Central memory CD8-positive, alpha-beta T cell (primary cell): ENCODE measurements around the gene CUL4A.
A peak's percentile ranks its signal among the peaks of the same experiment; 100 is the strongest.

Experiments used
- ATAC-seq: fragments of 150-1000 bp; cut with Tn5 transposase; replicated peaks from 2 replicates; pipeline ENCODE4 v1.10.0; 2022; ENCODE audit warnings: mild to moderate bottlenecking, moderate FRiP score, moderate number of reproducible peaks; ENCODE audit not compliant: poor library complexity, severe bottlenecking; ENCODE audit errors: extremely low read depth
- DNase-seq, 2 donors: peaks; one replicate each; pipeline ENCODE4 v3.0.0; 2021; ENCODE audit warnings: low spot score in 2 of 2
- H3K27ac Mint-ChIP-seq: one replicate; pipeline ENCODE4 v1.8.0; 2022; ENCODE audit warnings: low read depth, mild to moderate bottlenecking, moderate library complexity, mixed read lengths
- H3K27me3 Mint-ChIP-seq: one replicate; pipeline ENCODE4 v1.8.0; 2022; ENCODE audit warnings: mixed read lengths
- H3K36me3 Mint-ChIP-seq: one replicate; pipeline ENCODE4 v1.8.0; 2022; ENCODE audit warnings: mild to moderate bottlenecking, moderate library complexity, mixed read lengths; ENCODE audit not compliant: insufficient read depth
- H3K4me1 Mint-ChIP-seq: one replicate; pipeline ENCODE4 v1.8.0; 2022; ENCODE audit warnings: mixed read lengths
- H3K4me3 Mint-ChIP-seq: one replicate; pipeline ENCODE4 v1.8.0; 2022; ENCODE audit warnings: mild to moderate bottlenecking, moderate library complexity, mixed read lengths
- H3K9me3 Mint-ChIP-seq: one replicate; pipeline ENCODE4 v1.8.0; 2022; ENCODE audit warnings: mixed read lengths

CUL4A gene

DNA sequence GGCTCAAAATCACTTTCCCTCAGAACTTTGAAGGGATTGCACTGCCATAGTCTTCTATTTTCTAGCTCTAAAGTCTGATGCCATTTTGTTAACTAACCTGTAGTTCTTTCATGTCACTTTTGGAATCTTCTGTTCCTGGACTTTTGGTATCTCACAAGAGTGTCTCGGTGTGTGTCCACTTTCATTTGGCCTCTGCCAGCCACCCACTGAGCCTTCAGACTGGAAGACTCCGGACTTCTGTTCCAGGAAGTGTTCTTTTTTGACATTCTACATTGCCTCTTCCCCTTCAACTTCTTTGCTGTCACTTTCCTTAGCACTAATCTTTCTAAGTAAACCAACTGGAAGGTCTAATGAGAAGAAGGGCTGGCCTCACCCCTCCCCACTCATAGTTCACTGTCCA is 62.6 kb downstream of the CUL4A start:
- no peaks in the 10 kb centered on the region for H3K9me3 Mint-ChIP-seq
- H3K27ac Mint-ChIP-seq, result no peak overlapping the region
- no peaks in the 10 kb centered on the region for H3K36me3 Mint-ChIP-seq
- H3K4me1 Mint-ChIP-seq, result no peaks in the 10 kb centered on the region
- H3K27me3 Mint-ChIP-seq, result no peaks in the 10 kb centered on the region
- H3K4me3 Mint-ChIP-seq, result no peak overlapping the region
- DNase-seq, result no peak
- ATAC-seq, result no peak

- Mint-ChIP-seq H3K9me3 (no peaks in the 10 kb centered on the region), H3K36me3 (no peaks in the 10 kb centered on the region), H3K4me3 (no peak overlapping the region), H3K4me1 (no peaks in the 10 kb centered on the region), H3K27ac (no peak overlapping the region), H3K27me3 (no peaks in the 10 kb centered on the region)
- no peak for ATAC-seq
- no peak for DNase-seq
Observed at GRCh38 chr13:113272701-113273181, 63.3 kb downstream of the CUL4A start.

DNA sequence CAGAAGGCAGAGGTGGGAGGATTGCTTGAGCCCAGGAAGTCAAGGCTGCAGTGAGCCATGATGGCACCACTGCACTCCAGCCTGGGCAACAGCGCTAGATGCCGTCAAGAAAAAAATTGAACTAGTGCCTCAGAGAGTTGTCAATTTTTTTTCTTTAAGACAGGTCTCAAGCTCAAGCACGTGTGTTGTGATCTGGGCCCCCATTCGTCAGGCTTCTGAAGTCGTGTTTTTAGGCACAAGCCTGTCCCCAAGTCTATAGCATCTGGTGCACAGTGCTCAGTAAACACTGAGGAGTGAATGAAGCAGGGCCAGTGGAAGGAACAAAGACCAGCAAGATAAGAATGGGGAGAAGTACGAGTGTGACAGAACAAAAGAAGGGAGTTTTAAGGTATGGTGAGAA is 63.9 kb downstream of the CUL4A start:
- Mint-ChIP-seq H3K27me3 (peaks cover 1% of the 10 kb centered on the region), H3K4me3 (no peak overlapping the region), H3K27ac (no peak overlapping the region), H3K36me3 (no peaks in the 10 kb centered on the region), H3K9me3 (no peaks in the 10 kb centered on the region), H3K4me1 (no peaks in the 10 kb centered on the region)
- no peak for ATAC-seq
- DNase-seq, result no peak

- no peaks in the 10 kb centered on the region for H3K36me3 Mint-ChIP-seq
- H3K27me3 Mint-ChIP-seq, result peaks cover 8% of the 10 kb centered on the region
- H3K4me3 Mint-ChIP-seq, result no peak overlapping the region
- H3K27ac Mint-ChIP-seq, result no peak overlapping the region
- ATAC-seq (no peak), DNase-seq (no peak)
- no peaks in the 10 kb centered on the region for H3K9me3 Mint-ChIP-seq
- H3K4me1 Mint-ChIP-seq, result no peaks in the 10 kb centered on the region
Observed at GRCh38 chr13:113273851-113274590, 64.6 kb downstream of the CUL4A start.

DNA sequence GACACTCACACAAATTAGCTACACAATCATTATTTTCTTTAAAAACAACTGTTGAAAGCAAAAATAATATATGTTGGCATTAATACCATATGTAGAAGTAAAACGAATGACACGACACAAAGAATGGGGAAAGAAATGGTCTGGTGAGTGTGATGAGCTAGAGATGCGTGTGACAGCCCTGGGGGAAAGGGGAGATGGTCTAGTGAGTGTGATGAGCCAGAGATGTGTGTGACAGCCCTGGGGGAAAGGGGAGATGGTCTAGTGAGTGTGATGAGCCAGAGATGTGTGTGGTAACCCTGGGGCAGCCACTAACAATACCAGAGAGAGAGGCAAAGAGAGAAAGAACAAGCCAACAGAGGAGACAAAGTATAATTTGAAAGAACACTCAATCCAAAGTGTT is 65.3 kb downstream of the CUL4A start:
- H3K4me3 Mint-ChIP-seq, result no peak overlapping the region
- no peaks in the 10 kb centered on the region for H3K36me3 Mint-ChIP-seq
- no peak for DNase-seq
- H3K9me3 Mint-ChIP-seq, result no peaks in the 10 kb centered on the region
- no peaks in the 10 kb centered on the region for H3K4me1 Mint-ChIP-seq
- no peak for ATAC-seq
- H3K27ac Mint-ChIP-seq, result no peak overlapping the region
- H3K27me3 Mint-ChIP-seq, result peaks cover 9% of the 10 kb centered on the region

- ATAC-seq (no peak), DNase-seq (no peak)
- Mint-ChIP-seq H3K4me3 (no peak overlapping the region), H3K4me1 (no peaks in the 10 kb centered on the region), H3K9me3 (no peaks in the 10 kb centered on the region), H3K36me3 (no peaks in the 10 kb centered on the region), H3K27me3 (peaks cover 9% of the 10 kb centered on the region), H3K27ac (no peak overlapping the region)
Observed at GRCh38 chr13:113275387-113275786, 66.0 kb downstream of the CUL4A start.

DNA sequence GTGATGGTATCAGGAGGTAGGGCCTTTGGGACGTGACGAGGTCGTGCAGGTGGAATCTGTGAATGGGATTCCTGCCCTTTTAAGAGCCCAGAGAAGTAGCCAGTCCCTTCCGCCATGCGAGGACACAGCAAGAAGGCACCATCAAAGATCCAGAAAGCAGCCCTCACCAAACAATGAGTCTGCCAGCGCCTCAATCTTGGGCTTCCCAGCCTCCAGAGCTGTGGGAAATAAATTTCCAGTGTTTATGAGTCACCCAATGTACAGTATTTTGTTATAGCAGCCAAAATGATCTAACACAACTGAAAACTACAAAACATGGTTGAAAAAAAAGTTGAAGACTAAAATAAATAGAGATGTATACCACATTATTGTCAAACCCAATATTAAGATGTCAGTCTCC is 70.7 kb downstream of the CUL4A start:
- DNase-seq, result no peak
- no peaks in the 10 kb centered on the region for H3K4me1 Mint-ChIP-seq
- no peaks in the 10 kb centered on the region for H3K9me3 Mint-ChIP-seq
- no peak overlapping the region for H3K4me3 Mint-ChIP-seq
- no peak for ATAC-seq
- peaks cover 9% of the 10 kb centered on the region for H3K27me3 Mint-ChIP-seq
- no peak overlapping the region for H3K27ac Mint-ChIP-seq
- no peaks in the 10 kb centered on the region for H3K36me3 Mint-ChIP-seq

GRCh38 chr13:113283904-113284303 is 74.5 kb downstream of the CUL4A start:
- peaks cover 32% of the 10 kb centered on the region for H3K27me3 Mint-ChIP-seq
- no peaks in the 10 kb centered on the region for H3K4me1 Mint-ChIP-seq
- H3K9me3 Mint-ChIP-seq, result no peaks in the 10 kb centered on the region
- no peak overlapping the region for H3K4me3 Mint-ChIP-seq
- no peak overlapping the region for H3K27ac Mint-ChIP-seq
- ATAC-seq, result no peak
- H3K36me3 Mint-ChIP-seq, result no peaks in the 10 kb centered on the region
- DNase-seq, result no peak

DNA sequence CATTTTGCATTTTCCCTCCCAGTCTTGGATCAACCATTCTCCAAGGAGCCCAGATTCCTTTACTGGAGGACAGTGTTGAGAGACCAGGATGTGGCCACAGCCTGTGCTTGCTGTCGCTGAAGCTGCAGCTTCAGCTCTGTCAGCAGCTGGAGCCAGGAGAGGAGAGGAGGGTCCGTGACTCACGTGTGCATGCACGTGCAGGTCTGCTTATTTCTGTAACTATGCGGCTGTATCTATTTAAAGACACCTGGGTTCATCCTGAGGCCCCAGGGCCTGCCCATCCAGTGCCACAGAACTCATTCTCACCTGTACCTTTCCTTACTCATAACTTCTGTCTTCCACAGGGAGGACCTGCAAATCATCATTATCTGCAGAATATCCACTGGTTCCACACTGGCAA is 79.5 kb downstream of the CUL4A start:
- Mint-ChIP-seq H3K27ac (no peak overlapping the region), H3K36me3 (no peaks in the 10 kb centered on the region), H3K4me1 (peaks cover 7% of the 10 kb centered on the region), H3K27me3 (peaks cover 76% of the 10 kb centered on the region), H3K4me3 (no peak overlapping the region), H3K9me3 (no peaks in the 10 kb centered on the region)
- ATAC-seq, result no peak
- DNase-seq, result no peak

DNA sequence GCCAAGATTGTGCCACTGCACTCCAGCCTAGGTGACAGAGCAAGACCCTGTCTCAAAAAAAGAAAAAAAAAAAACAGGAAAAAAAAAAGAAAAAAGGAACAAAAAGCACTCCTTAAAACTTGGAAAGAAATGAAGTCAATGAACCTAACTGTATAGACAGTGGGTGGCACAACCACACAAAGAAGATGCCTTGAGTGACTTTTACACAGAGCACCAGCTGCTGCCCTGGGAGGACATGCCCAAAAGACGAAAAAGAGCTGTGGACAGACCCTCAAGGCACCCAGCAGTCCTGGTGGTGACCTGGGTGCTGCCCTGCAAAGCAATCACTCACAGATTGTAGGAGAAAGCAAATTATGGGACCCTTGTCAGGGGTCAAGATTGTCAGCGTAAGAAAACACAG is 81.7 kb downstream of the CUL4A start:
- peaks cover 7% of the 10 kb centered on the region for H3K4me1 Mint-ChIP-seq
- no peak overlapping the region for H3K27ac Mint-ChIP-seq
- H3K9me3 Mint-ChIP-seq, result no peaks in the 10 kb centered on the region
- ATAC-seq (no peak), DNase-seq (no peak)
- H3K4me3 Mint-ChIP-seq, result peak overlapping the region; percentile 42
- peaks cover 13% of the 10 kb centered on the region for H3K36me3 Mint-ChIP-seq
- peaks cover 72% of the 10 kb centered on the region for H3K27me3 Mint-ChIP-seq

DNA sequence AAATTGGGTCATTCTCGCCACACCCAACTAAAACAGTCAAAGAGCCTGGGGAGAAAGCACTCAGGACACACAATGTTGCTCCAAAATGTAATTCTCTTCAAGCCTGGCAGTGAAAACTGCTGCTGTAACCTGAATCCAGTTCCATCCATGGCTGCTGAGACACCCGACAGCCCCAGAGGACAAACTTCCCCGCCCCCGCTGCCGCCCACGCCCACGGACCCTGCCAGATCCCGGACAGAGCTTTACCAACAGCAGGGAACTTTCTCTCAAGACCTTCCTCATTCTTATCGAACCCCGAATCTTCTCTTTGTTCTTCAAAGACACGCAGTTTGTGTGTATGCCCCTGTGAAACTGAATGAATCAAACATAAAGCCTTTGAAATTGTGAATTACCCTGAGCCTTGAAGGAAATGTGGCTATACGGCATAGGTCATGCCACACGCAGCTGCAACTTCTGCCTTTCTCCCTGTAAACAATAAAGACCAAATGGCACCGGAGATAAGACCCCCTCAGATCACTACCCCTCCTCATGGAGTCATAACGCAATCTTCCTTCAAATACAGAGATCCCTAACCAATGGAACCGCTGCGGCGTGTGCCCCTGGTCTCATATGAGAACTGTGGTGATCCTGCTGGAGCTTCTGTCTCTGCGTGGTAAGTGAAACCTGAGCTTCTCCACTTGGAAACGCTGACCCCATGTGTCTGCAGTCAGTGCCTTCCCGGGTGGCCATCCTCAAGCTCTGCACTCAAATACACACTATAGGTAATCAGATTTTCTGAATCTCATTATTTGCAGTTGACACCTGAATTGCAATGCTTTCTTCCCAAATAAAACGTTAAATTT is 82.8 kb downstream of the CUL4A start:
- Mint-ChIP-seq H3K4me1 (peaks cover 15% of the 10 kb centered on the region), H3K36me3 (peaks cover 22% of the 10 kb centered on the region), H3K27ac (no peak overlapping the region), H3K4me3 (peak overlapping the region; percentile 28), H3K27me3 (peaks cover 66% of the 10 kb centered on the region), H3K9me3 (peaks cover 5% of the 10 kb centered on the region)
- DNase-seq, result no peak
- no peak for ATAC-seq

GRCh38 chr13:113293686-113294085 is 84.3 kb downstream of the CUL4A start:
- Mint-ChIP-seq H3K36me3 (peaks cover 27% of the 10 kb centered on the region), H3K27me3 (peaks cover 54% of the 10 kb centered on the region), H3K27ac (no peak overlapping the region), H3K4me1 (peaks cover 29% of the 10 kb centered on the region), H3K9me3 (peaks cover 5% of the 10 kb centered on the region), H3K4me3 (no peak overlapping the region)
- ATAC-seq (no peak), DNase-seq (no peak)

GRCh38 chr13:113295776-113296175 is 86.4 kb downstream of the CUL4A start:
- Mint-ChIP-seq H3K9me3 (peaks cover 5% of the 10 kb centered on the region), H3K27me3 (peaks cover 33% of the 10 kb centered on the region), H3K36me3 (peaks cover 32% of the 10 kb centered on the region), H3K4me1 (peaks cover 32% of the 10 kb centered on the region), H3K27ac (peak overlapping the region; percentile 98), H3K4me3 (peak overlapping the region; percentile 81)
- DNase-seq, result no peak
- no peak for ATAC-seq
